HT1080 (cell line): ENCODE results near the gene DAB1. TPM values are rescaled to one million over a fixed set of nuclear protein-coding genes. Genes with fewer than 3 reads are reported as not detected.

Source experiments
- DNase-seq: peaks from one replicate; pipeline ENCODE4 v3.0.0-alpha.2; 2015; ENCODE audit warnings: low read depth
- total RNA-seq: library from RNA; depleted of rRNA; stranded (reverse); fragments of >200 nt; shearing (Covaris generic); gene quantifications from 2 replicates; pipeline ENCODE4 v1.2.3, GENCODE V29; 2014

The DAB1 gene
- total RNA-seq, 1 experiment from 2014 or later = not detected

DNA sequence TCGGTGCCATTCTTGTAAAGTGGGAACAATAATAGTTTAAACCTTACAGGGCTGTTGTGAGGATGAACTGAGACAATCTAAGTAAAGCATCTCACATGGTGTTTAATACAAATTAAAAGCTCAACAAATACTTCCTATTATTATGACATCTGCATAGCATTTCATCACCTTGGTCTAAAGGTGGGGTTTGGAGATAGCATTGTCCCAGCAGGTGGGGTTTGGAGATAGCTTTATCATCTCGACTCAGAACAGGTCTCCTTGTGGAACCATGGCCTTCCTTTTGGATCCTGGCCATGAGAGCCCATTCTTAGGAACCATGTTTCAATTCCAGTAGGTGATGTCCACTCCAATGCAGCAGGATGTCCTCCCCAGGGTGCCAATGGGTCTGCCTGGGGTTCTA lies 437.5 kb downstream of the DAB1 start:
- no peak for DNase-seq

DNA sequence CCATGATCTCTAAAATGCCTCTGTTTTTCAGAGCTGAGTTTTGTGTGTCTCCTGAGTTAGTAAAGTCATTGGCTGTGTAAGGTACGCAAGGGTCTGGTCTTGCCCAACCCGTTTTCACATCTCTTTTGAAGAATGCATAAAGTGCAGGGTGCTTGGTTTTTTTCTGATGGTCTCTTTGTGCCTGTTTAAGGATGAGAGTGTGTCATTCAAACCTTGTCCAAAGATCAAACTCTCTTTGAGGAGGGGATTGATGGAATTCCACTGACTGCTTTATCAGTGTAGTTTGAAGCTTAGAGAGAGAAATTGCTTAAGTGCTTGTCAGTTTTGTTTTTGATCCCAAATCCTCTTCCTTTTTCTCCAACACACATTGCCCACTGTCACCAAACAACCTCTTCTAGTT lies 438.0 kb downstream of the DAB1 start:
- DNase-seq = no peak

DNA sequence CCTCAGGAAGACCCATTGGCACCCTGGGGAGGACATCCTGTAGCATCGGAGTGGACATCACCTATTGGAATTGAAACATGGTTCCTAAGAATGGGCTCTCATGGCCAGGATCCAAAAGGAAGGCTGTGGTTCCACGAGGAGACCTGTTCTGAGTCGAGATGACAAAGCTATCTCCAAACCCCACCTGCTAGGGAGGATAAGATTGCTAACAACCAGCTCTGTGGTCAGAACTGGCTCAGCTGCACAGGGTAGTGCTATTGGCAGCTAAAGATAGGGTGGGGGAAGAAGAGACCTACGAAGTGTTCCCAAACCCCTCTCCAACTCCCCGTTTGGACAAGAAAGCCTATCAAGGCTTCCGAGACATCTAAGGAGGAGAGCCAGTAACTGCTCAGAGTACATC lies 440.4 kb downstream of the DAB1 start:
- no peak for DNase-seq

DNA sequence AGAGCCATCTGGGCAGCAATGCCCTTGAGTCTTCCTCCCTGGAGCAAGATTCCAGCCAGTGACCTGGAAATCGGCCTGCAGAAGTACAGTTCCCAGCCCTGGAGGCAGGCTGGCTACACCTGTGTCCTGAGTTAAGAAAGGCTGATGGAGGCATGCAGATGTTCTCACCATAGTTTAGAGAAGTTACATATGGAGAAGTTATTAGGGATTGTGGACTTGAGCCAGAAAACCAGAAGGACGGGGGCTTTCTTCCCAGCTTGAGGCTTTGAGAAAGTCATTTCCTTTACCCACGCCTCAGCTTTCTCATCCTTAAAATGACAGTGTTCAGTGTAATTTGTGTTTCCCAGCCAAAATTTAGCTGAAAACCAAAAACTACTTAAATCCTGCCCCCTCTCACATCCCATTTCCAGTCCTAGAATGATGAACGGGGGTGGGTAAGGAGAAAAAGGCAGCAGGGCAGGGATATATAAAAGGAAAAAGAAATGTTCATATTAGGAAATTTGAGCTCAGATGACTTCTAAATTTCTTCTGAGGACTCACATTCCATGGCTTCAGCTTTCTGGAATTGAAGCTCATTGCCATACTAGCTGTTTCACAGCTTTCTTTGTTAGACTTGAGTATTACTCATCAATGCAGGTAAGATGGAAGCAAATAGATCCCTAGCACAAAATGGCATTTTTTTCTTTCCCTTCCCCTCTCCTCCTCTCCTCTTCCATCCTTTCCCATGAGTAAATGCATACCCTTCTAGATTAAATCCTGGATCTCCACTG lies 443.7 kb downstream of the DAB1 start:
- DNase-seq = no peak

DNA sequence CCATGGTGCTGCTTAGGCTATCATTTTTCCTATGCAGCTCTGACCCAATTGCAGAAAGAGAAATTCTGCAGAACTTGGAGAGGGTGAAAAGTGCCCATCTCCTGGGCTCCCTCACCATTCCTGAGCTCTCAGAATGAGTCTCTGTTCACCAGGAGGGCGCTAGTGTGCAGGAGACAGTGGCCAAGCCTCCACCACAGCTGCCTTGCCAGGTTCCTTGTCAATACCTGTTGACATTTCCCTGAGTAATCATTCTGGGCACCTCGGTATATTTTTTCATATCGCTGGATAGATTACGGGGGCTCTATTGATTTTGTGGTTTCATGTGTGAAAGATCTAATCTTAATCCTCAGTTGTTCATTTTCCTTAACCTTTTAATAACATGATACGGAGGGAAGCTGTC lies 445.0 kb downstream of the DAB1 start:
- DNase-seq = no peak

DNA sequence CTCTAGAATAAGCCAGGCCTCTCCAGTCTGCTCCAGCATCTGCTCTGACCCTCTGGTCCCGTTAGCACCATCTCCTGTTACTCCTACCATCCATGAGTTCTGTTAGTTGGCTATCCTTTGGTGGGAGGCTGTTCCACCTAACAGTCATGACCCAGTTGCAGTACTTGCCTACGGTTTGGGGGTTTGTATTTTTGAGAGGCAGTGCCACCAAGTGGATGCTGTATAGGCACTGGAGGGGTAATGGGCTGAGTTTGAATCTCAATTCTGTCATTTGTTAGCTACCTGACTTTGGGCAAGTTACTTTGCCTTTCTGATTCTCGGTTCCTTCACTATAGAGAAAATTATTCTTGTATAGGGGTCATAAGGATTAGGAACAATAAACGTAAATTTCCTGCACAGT lies 445.9 kb downstream of the DAB1 start:
- no peak for DNase-seq

DNA sequence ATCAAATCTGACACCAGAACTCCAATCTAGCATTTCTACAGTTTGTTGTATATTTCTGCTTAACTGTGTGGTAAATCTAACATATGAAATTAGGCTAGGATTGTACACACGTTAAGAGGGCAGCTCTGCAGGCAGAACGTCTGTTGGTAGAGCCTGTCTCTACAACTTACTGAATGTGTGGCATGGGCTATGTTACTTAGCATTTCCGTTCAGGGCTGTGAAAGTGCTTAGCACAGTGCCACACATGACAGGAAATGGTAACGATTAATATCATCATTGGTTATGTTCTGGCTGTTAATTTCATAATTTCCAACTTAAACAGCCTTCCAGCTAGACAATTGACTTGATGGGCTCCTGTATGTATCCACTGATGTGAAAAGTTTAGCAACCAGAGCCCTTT lies 448.4 kb downstream of the DAB1 start:
- DNase-seq = no peak

DNA sequence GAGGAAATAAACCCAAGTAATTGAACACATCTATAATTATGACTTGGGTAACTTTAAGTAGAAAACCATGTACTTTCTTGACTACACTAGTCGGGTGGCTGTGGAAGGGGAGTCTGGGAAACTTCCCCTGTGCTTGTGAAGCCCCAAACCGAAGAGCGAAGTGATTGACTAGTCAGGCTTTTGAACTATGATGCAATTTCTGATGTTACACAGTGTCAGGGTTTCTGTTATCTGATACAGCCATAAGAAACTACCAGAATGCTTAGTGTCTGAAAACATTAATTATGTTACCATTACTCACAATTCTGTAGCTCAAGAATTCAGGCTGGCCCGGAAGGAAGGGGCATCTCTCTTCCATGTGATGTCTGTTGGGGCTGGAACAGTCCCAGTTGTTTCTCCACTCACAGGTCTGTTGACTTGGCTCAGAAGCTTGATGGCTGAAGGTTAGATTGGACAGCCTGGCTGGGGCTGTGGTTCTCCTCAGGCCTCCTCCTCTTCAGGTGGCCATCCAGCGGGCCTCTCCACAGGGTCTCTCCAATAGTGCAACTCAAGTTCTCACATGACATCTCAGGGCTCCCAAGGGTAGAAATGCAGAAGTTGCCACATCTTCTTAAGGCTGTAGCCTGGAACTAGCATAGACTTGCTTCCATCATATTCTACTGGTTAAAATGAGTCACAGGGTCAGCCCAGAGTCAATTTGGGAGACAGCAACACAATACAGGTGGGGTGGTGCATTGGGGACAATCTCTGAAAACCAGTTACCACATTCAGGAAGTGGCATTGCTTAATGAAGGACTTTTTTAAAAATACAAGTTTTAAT lies 449.7 kb downstream of the DAB1 start:
- no peak for DNase-seq

DNA sequence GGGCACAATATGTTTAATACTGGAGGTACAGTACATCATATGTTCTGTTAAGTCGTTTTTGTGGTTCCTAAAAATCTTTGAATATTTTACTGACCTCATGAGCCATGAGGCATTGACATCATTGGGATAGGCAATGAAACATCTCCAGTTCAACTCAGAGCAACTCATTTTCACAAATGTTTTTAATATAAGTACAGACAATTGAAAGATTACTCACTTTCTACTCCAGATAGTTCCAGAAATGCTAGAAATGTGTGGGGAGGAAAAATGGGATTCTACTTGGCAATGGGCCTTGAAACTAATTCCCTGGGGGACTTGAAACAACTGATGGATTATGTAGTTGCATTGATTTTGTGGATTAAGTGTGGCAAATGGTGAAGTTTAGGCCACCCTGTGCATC lies 450.9 kb downstream of the DAB1 start:
- DNase-seq = no peak

DNA sequence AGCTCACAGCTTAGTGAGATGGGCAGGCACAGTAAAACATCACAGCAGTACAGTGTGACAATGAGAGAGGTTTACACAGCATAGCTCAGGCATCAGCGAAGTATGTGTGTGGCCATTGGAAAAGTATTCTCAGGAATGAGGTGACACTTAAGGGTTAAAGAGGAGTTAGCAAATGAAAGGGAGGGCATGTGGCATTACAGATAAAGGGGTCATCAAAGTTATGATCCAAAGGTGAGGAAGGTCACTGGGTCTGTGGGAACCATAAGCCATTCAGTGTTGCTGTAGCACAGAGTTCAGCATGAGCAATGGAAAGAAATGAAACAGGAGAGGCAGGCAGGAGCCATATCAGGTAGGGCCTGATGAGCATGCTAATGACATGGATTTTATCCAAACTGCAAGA lies 453.6 kb downstream of the DAB1 start:
- DNase-seq = no peak

DNA sequence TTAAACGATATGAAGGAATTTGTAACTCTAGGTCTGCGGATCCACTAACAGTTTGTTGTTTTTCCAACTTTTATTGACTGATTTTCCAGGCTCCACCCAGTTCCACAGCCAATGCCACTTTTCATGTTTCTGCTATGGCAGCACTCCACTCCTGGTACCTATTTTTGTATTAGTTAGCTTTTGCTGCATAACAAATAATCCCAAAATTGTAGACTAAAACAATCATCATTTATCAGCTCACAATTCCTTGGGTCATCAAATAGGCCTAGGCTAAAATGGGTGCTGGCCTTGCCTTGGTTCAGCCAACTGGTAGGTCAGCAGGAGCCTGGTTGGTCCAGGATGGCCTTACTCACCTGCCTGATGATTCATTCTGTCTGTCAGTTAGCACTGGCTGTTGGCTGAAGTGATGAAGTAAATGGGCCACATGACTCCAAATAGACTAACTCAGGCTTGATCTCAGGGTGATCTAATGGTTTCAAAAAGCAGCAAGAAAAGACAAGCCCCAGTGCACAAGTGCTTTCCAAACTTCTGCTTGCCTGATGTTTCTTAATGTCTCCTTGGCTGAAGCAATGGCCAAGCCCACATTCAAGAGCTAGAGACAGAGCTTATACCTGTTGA lies 454.9 kb downstream of the DAB1 start:
- DNase-seq = peak; percentile 13

DNA sequence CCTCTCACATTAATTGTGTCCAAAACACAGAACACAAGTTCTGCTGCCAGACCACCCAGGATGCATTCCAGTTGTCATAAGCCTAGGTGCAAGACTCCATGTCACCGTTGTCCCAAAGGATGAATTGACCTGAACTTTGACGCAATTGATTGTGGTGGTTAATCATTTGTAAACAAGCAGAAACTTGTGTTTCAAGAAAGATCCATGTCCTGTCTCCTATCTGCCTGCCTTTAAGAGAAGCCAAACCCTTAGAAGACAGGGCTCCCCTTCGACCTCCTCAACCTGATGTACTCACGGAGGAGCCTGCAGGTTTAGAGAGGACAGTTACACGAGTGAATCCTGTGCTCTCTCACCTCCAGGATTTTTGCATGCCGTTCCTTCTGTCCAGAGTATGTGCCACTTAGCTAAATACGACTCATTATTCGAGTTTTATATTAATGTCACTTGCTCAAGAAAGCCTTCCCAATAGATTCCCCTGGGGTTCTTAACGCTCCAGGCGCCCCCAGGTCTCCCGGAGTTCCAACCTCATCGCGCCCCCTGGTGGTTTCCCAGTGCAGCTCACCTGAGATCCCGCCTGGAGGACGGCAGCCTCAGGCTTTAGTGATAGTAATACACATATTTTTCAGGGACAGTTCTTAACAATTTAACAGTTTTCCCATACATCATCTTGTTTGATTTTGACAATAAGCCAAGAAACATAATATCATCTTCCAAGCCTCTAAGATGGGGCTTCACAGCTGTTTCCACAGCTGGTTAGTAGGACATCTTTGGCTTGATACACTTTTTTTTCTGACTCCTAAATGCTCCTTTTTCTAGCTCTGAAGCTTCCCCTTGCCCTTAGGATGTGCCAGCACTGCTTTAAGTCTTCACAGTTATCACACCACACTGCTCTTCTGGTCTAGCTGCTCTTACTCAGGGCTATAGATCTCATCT lies 455.7 kb downstream of the DAB1 start:
- no peak for DNase-seq

DNA sequence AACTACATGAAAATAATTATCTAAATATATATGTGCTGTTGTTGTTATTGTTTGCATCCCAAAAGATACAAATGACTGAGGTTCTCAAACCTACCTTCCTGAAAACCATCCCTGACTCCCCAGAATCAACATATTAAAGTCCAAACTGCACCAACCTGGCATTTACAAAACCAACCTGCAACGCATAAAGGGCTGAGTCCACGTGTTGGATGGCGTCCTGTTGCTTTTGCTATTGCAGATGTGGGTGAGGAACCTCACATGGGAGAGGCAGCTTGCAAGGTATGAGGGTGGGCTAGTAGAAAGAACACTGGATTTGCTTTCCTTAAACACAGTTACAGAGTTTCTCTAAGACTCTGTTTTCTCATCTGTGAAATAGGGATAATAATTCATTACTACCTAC lies 456.5 kb downstream of the DAB1 start:
- no peak for DNase-seq

DNA sequence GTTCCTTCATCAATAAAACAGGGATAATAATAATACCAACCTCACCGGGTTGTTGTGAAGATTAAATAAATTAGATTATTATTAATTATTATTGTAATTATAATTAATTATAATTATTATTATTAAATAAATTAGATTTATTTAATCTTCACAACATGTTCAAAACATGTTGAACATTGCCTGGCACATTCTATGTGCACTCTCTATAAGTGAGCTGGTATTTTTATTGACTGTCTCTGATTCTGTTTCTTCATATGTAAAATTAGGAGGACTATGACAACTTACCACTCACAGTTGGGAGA lies 457.2 kb downstream of the DAB1 start:
- DNase-seq = no peak

DNA sequence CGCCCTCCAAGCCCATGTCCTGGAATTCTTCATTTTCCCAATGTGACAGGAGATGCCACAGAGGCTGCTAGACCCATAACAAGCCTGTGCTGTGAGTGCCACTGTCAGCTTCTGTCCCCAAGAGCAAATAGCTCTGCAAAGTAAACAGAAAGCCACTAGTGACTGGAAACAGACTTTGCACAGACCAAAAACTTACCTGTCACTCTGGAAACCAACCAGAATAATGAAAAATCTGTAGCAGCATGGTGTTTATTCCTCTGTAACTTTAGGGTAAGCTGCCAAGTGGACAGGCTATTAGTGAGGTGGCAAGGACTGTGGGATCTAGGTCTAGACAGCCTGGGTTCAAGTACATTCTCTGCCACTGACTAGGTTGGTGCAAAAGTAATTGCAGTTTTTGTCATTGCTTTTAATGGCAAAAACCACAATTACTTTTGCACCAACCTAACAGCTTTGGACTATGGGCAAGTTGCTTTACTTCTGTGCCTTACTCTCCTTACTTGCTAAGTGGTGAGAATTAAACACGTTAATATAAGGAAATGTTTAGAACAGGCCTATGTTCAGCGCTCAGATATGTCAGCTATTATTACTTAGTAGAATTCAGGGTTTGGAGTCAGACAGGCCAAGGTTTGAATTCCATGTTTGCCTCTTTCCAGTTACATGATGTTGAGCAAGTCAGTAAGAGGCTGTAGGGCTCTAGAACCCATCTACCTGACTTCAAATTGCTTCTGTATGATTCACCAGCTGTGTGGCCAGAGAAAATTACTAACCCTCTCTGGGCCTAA lies 457.8 kb downstream of the DAB1 start, which contains the start of gene C8B:
Gene C8B, minus strand, starts transcription at position 100 of the 782 bp plus-strand sequence. Its CDS starts 67 bp downstream, at position 33.
- no peak for DNase-seq

DNA sequence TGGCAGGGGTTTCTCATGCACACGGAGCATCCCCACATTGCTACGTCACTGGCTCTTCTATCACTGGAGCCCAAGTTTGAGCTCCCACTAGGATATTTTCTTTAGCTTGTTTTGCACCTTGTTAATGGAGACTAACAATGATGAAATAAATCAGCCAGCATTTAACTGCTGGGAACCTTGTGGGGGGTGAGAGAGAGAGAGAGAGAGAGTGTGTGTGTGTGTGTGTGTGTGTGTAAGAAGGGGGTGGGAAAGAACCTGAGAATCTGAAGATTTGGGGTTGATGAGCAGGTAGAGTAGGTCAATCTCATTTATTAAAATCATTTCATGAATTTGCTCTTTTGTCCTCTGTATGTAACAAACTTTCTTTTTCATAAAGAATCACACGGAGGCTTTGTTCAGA lies 458.7 kb downstream of the DAB1 start:
- no peak for DNase-seq

DNA sequence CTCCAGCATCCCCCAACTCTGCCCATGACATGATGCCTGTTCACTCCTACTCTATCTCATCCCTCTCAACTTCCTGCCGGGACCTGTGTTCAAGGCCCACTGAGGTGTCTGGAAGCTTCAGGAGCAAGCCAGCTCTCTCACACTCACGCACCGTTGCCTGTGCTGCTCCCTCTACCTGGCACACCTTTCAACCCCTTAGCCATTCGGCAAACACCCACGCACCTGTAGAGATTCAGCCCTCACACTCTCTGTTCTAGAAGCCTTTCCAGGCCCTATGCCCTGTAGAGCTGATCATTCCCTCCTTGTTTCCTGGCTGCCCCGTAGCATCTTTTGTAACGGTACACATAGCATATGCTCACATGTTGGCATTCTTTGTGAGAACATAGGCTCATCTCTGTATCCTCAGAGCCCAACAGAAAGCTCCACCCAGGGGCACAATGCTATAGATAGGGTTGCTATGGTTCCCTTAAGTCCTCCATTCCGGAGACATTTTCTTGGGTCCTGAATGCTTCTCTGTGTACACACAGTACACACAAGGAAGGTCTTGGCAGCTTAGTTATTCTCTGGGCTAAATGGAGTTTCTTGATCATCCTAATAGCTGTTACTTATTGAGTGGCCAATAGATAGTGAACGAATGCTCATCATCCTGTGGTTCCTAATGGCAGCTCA lies 459.4 kb downstream of the DAB1 start:
- no peak for DNase-seq

DNA sequence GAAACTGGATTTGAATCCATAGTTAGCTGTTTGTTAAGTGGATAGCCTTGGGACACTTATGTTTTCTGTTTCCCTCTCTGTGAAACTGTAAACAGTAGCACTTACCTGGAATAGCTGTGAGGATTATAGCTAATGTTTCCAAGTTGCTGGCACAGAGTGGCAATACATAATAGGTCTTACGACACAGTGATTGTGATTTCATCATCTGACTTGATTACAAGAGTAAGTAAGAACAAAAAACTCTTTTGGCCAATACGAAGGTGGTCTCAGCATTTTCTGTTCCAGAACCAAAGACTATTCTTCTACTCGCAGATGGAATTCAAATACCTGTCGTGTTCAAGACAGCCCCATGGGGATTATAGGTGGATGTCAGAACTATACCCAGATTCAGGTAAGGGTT lies 460.2 kb downstream of the DAB1 start:
- DNase-seq = no peak

DNA sequence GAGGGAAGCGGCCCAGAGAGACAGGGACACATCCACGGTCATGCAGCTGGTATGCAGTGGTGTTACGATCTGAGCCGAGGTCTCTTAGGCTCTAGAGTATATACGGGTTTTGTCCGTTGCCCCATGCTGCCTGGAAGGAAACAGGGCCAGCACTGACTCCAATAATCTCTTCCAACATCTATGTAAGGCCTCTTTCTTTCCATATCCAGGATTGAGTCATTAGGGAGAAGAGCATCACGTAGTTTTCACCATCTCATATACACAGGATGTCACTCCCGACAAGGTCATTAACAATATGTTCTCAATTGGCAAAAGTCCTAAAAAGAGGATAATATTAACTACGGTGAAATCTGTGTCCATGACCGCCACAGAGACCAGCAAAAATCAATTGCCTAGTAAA lies 462.4 kb downstream of the DAB1 start:
- no peak for DNase-seq

DNA sequence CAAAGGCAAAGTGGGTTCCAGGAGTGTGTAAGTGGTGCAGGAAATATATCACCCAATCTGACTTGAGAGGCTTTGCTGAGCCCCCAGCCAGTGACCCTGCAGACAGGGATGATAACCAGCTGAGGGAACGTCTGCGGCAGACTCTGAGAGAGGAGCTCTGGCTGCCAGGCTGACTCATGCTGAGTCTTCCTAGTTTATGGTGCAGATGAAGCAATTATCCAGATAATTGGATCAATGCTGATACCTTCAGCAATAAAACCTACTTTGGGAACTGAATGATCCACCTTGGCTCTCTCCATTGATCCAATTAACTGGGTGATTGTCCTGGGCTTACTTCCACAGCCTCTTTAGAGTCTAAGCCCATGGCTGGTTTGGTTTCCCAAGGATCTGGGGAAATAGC lies 465.3 kb downstream of the DAB1 start:
- DNase-seq = peak; percentile 44
